SHP77 (cell line): ENCODE results near the gene RCOR1.
"Not testable (repeated sequence)": the region's sequence is repeated elsewhere in the genome, so short reads cannot be mapped to it uniquely, and the experiment has no call there.

Experiments used
- DNase-seq, 2 experiments: peaks; one replicate each; lab custom pipeline; 2025; lab: John Stamatoyannopoulos, UW

Gene RCOR1

DNA sequence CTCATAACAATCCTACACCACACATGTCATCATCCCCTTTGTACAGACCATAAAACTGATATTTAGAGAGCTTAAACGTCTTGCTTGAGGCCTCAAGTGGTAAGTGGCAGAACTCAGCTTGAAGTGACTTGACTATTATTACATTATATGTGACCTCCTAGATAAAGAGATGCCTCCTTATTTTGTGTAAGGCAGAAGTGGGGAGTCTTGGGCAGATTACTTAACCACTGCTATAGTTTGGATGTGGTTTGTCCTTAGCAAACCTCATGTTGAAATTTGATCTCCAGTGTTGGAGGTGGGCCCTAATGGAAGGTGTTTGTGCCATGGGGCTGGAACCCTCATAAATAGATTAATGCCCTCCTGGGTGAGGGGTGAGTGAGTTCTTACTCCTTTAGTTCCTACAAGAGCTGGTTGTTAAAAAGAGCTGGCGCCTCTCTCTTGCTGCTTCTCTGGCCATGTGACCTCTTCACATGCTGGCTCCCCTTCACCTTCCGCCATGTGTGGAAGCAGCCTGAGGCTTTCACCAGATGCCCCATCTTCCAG lies 37.4 kb downstream of the RCOR1 start:
- DNase-seq = no peak

DNA sequence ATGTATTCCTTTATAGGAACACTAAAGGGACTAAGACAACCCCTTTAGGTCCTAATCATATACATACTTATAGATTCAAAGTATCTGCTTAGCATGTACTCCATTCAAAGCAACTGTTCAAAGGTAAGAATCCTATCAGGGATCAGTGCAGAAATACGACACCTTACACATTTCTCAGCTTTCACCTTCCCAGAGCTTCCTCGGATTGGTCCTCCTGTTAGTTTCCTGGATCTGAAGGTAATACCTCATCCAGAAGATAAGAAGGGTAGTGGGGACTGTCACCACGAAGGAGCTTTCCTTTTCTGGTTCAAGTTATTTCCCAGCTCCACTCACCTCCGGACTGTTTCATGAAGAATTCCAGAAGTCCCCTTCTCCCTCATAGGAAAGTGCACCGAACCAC lies 38.0 kb downstream of the RCOR1 start:
- no peak for DNase-seq

- DNase-seq = no peak
Observed at GRCh38 chr14:102630881-102631280, 38.4 kb downstream of the RCOR1 start.

DNA sequence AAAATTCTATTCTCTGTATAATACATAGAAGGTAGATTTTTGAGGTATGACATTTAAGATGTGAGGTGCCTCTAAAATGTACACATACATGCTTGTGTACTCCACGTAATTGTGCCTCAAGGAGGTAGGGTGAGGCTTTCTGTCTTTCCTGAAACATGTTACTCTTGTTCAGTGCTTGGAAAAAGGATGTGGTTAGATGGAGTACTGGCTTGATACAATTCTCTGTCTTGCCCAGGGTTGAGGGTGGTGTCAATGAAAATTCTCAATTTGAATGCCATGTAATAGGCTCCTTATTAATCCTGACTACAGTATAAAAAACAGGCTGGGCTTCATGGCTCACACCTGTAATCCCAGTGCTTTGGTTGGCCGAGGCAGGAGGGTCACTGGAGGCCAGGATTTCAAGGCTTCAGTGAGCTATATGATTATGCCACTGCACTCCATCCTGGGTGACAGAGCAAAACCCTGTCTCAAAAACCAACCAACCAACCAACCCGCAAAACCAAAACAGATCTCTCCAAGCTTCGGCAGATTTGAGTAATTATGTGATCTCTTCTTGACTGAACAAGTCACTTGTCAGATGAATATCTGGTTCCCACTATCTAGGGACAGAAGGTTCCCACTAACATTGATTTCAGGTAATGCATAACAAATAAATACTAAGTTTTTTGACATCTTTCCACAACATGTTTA lies 41.6 kb downstream of the RCOR1 start:
- no peak for DNase-seq

- not testable (repeated sequence) for DNase-seq
Observed at GRCh38 chr14:102639611-102640010, 47.2 kb downstream of the RCOR1 start.

GRCh38 chr14:102644523-102644922 lies 52.1 kb downstream of the RCOR1 start:
- DNase-seq = no peak

- DNase-seq = no peak
Observed at GRCh38 chr14:102645746-102646440, 53.4 kb downstream of the RCOR1 start.

- DNase-seq = no peak
Observed at GRCh38 chr14:102646615-102647014, 54.2 kb downstream of the RCOR1 start.

GRCh38 chr14:102652194-102652593 lies 59.7 kb downstream of the RCOR1 start:
- DNase-seq = no peak

- no peak for DNase-seq
Observed at GRCh38 chr14:102654298-102654697, 61.8 kb downstream of the RCOR1 start.

DNA sequence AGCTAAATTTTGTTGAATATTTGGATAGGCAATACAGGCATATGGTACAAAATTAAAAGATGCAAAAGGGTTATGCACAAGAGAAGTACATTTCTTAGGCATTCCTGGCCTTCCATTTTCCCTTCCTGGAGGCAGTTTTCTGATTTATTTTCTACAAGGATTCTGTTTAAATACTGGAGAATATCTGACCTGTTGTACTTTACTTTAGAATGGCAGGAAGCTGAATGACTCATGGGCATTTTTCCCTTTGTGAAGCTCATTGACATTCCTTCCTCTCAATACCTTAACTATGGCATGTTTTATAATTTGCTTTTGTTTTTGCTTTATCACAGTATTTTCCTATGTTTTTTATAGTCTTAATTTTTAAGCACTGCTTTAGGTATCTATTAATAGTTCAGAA lies 62.7 kb downstream of the RCOR1 start:
- no peak for DNase-seq

DNA sequence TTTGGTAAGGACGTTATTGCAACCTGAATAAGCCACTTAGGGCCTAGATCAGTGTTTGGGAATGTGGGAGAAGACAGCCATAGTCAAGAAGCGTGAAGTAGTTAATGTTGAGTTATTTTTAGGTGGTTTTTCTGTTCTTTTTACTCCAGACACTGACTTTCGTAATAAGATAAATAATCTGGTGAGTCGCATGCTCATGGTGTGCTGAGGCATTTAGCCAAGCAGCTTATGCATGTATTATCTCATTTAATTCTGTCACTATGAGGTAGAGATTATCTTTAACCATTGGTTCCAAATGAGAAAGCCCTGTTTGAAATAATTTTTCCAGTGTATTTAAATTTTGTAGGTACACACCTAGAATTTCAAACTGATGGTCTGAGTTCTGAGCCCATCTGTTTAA lies 67.3 kb downstream of the RCOR1 start:
- no peak for DNase-seq

- DNase-seq = no peak
Observed at GRCh38 chr14:102661614-102662013, 69.2 kb downstream of the RCOR1 start.

DNA sequence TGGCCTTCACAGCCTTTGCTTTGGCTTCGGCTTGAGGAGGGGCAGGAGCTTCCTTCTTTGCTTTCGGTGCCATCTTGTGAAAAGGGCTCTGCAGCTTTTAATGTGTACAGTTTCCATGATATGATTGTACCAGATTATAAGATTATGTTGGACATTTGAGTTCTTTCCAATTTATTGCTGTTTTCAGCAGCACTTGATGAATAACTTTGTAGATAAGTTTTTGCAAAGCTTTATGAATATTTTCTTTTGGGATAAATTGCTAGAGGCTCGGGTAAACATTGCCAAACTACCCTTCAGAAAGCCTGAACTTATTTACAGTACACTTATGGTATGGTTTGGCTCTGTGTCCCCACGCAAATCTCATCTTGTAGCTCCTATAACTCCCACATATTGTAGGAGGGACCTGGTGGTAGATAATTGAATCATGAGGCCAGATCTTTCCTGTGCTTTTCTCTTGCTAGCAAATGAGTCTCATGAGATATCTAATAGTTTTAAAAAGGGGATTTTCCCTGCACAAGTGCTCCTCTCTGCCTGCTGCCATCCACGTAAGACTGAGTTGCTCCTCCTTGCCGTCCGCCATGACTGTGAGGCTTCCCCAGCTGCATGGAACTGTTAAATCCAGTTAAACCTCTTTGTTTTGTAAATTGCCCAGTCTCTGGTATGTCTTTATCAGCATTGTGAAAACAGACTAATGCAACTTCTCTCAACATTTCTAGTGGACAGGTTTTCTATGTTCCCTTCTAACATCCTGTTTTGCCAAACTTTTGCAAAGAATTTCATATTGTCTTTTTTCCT lies 70.4 kb downstream of the RCOR1 start:
- DNase-seq = no peak

DNA sequence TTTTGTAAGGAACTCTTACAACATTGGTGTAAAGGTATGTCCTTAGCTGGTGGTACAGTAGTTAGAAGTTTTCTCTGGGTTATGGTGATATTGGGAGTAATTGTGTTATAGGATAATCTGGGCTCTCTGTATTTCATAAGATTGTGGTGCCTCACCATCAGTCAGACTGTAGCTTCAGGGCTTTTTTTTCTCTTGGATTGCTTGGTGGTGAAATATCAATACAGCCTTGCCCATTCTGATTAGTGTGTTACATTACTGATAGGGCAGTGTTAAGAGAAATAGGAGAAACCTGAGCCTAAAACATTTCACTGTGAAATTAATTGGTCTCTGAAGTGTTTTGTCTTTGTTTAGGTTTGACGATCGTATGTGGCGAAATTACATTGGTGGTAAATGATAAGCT lies 71.0 kb downstream of the RCOR1 start:
- no peak for DNase-seq

GRCh38 chr14:102665621-102666020 lies 73.2 kb downstream of the RCOR1 start:
- no peak for DNase-seq

- no peak for DNase-seq
Observed at GRCh38 chr14:102666635-102667034, 74.2 kb downstream of the RCOR1 start.

GRCh38 chr14:102667703-102668102 lies 75.3 kb downstream of the RCOR1 start:
- no peak for DNase-seq

- DNase-seq = no peak
Observed at GRCh38 chr14:102668291-102668873, 75.9 kb downstream of the RCOR1 start.

DNA sequence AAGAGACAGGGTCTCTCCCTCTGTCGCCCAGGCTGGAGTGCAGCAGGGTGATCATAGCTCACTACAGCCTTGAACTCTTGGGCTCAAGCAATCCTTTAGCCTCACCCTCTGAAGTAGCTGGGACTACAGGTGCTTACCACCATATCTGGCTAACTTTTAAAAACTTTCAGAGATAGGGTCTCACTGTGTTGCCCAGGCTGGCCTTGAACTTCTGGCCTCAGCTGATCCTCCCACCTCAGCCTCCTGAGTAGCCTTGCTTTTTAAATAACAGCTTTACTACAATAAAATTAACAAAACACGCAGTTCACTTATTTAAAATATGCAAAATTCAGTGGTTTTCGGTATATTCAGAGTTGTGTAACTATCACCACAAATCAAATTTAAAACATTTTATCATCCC lies 79.0 kb downstream of the RCOR1 start:
- DNase-seq = no peak

DNA sequence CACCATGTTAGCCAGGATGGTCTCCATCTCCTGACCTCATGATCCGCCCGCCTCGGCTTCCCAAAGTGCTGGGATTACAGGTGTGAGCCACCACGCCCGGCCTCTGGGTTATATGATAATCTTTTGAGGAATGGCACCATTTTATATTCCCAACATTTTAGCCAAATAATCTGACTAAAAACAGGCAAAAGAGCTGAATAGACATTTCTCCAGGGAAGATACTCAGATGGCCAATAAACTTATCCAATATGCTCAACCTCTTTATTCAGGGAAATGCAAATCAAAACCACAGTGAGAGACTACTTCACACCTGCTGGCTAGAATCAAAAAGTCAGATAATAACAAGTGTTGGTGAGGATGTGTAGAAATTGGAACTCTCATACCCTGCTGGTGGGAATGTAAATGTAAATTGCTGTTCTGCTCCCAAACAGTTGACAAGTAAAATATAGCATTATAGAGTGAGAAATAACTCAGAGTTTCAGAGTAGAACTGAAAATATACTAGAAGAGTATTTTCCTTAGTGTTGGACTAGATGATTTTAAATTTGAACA lies 80.0 kb downstream of the RCOR1 start:
- no peak for DNase-seq

GRCh38 chr14:102675396-102675795 lies 82.9 kb downstream of the RCOR1 start:
- DNase-seq = no peak
